NCI-H2029 treated with DMSO at 0.1 percent for 48 hours (cell line): Measurements from ENCODE around the gene METTL23.
"Not testable (repeated sequence)": the region's sequence is repeated elsewhere in the genome, so short reads cannot be mapped to it uniquely, and the experiment has no call there.

Experiments
- DNase-seq: peaks from one replicate; lab custom pipeline; 2025; lab: John Stamatoyannopoulos, UW

METTL23 gene

GRCh38 chr17:76714336-76714735 lies 12.3 kb upstream of the METTL23 start:
- DNase-seq = no peak

GRCh38 chr17:76714822-76715495 lies 11.7 kb upstream of the METTL23 start:
- no peak for DNase-seq

GRCh38 chr17:76715496-76715830 lies 11.2 kb upstream of the METTL23 start:
- DNase-seq = no peak

- DNase-seq = no peak
These were observed 10.3 kb upstream of the METTL23 start for GRCh38 chr17:76716146-76716838.

GRCh38 chr17:76716839-76717215 lies 9.8 kb upstream of the METTL23 start:
- no peak for DNase-seq

- DNase-seq = no peak
These were observed 8.1 kb upstream of the METTL23 start for GRCh38 chr17:76718516-76718915.

GRCh38 chr17:76720211-76720610 lies 6.4 kb upstream of the METTL23 start:
- DNase-seq = no peak

- no peak for DNase-seq
These were observed 5.7 kb upstream of the METTL23 start for GRCh38 chr17:76720941-76721340.

- no peak for DNase-seq
These were observed 5.2 kb upstream of the METTL23 start for GRCh38 chr17:76721463-76721862.

GRCh38 chr17:76722279-76722678 lies 4.4 kb upstream of the METTL23 start:
- DNase-seq = no peak

GRCh38 chr17:76722977-76723376 lies 3.7 kb upstream of the METTL23 start:
- not testable (repeated sequence) for DNase-seq

- no peak for DNase-seq
These were observed 2.8 kb upstream of the METTL23 start for GRCh38 chr17:76723812-76724211.

- DNase-seq = no peak
These were observed 934 bp upstream of the METTL23 start for GRCh38 chr17:76725580-76726230.

GRCh38 chr17:76726231-76726775 lies 336 bp upstream of the METTL23 start, which contains the start of gene JMJD6:
TSS of gene JMJD6 (minus strand) at chr17:76726606. CDS start at chr17:76726475, 131 bp downstream.
- DNase-seq = peak; percentile 61

- DNase-seq = no peak
These were observed 1.3 kb downstream of the METTL23 start for GRCh38 chr17:76727745-76728456.

GRCh38 chr17:76731800-76732733 lies 5.4 kb downstream of the METTL23 start:
- DNase-seq = not testable (repeated sequence)

GRCh38 chr17:76732734-76733617 lies 6.3 kb downstream of the METTL23 start:
- no peak for DNase-seq

- no peak for DNase-seq
These were observed 6.9 kb downstream of the METTL23 start for GRCh38 chr17:76733618-76733957.

- DNase-seq = no peak
These were observed 7.6 kb downstream of the METTL23 start for GRCh38 chr17:76734080-76734840.

GRCh38 chr17:76735006-76735405 lies 8.4 kb downstream of the METTL23 start:
- DNase-seq = no peak
